CD4-positive, alpha-beta T cell treated with Interferon gamma for 1 hour (primary cell): ENCODE results near the gene OSBPL6.
"Not testable (repeated sequence)": the region's sequence is repeated elsewhere in the genome, so short reads cannot be mapped to it uniquely, and the experiment has no call there.

ENCODE experiments used
- DNase-seq: peaks from one replicate; pipeline ENCODE4 v3.0.0-alpha.2; 2020

Gene OSBPL6

DNA sequence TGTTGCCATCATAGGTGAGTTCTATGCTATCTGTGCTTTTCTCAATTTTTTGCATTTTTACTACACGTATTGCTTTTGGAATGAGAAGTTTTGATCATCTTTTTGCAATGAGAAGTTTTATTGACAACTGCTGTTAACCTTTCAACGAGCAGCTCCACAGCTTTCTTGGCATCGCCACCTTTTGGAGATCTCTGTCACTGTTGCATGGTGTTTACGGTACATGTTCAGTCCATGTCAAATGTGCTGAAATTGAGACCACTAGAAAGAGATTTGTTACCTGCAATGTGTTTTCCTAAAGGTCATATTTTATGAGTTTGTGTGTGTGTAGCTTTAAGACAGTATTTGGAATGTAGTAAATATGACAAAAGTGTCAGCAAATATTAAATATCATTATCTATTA, 120.8 kb downstream of the OSBPL6 start:
- DNase-seq = no peak

DNA sequence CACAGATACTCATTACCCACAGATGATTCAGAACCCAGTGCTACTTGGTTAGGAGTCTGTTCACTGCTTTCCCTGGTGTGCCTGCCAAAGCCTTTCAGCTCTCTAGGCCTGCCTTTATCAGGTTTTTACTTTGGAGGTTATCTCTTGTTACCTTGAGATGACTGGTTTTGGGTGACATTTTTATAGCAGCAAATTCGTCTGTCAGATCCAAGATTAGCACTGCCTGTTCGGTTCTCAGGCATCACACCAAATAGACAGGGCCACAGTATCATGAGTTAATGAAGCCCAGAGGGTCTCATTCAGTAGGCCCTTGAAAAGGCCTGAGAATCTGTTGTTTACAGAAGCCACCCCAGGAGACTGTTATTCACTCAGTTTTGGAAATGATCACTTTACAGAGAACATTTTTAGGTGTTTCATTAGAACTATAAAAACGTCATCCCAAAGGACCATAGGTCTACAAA, 121.2 kb downstream of the OSBPL6 start:
- no peak for DNase-seq

DNA sequence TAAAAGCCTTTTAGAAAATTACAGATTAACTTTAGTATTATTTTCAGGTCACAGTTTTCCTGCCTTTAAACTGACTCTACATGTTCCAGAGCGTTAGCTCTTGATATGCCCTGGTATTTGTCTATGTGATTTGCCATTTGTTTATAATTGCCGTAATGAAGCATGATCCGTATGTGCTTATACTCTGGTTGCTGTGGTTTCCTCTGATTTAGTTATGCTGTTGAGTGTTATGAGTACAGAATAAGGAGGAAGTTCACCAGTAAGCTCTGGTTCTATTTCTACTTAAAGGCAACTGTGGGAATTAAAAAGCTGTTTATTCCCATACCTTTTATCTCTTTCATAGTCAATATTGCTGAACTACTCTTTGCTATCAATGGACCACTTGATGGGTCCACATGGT, 123.5 kb downstream of the OSBPL6 start:
- no peak for DNase-seq

DNA sequence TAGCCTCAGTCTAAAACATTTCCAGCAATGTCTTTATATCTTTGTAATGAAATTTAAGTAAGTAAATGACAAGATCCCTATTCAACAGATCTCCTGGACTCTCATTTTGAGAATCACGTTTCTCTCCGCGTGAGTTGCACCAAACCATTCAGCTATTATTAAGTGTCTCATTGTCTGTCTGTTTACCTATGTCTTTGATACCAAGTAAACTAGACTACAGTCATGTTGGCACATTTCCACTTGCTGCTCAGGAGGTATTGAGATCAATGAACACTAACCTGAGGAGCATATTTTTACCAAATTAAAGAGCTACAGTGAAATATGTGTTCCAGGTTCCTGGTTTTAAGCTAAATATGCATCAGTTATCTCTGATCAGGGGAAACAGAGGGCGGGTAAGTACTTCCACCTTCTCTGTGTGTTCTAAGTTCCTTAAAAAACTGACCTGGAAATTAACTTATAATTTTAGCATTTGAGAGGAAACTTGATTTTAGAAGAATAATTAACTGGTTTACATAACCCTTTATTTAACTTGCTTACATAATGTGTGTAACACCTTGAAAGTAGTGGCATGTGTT, 125.8 kb downstream of the OSBPL6 start:
- DNase-seq = no peak

DNA sequence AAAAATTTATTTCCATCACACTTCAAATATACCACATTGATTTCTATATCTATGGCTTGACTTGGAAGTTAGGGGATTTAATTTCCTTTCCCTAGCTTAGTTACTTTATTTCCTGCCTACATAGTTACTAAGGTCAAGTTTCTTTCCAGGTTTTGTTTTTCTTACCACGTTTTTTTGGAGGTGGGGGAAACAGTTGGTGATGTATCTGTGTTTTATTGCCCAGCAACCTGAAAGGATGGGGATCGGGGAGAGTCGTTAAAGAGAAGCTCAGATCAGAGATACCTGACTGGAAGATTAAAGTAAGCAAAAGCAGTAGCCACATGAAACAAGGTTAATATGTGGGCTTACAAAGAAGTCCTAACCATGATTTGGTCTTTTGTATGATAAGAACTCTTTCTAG, 127.8 kb downstream of the OSBPL6 start:
- no peak for DNase-seq

DNA sequence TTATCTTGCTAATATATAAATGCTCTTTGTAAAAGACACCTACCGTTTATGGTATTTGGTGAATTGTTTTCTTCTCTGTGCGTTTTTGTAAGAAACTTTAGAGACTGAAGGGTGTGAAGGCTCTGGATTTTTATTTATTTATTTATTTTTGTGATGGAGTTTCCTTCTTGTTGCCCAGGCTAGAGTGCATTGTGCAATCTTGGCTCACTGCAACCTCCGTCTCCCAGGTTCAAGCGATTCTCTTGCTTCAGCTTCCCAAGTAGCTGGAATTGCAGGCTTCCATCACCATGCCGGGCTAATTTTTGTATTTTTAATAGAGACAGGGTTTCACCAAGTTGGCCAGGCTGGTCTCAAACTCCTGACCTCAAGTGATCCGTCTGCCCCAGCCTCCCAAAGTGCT, 129.0 kb downstream of the OSBPL6 start:
- DNase-seq = not testable (repeated sequence)

DNA sequence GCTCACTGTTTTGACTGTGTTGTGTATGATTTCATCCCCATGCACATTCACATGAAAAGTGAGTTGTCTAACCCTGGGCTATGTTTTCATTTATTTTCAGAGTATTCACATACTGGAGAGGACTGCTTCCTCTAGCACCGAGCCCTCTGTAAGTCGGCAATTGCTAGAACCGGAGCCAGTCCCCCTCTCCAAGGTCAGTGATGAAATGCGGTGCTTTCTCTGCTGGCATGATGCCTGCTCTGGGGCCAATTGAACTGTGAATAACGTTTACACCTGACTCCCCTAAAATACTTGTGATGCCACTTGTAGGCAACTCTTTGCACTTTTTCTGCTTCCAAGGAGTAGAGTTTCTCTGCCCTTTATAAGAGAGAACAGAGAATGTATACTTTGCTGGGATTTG, 129.8 kb downstream of the OSBPL6 start:
- no peak for DNase-seq

DNA sequence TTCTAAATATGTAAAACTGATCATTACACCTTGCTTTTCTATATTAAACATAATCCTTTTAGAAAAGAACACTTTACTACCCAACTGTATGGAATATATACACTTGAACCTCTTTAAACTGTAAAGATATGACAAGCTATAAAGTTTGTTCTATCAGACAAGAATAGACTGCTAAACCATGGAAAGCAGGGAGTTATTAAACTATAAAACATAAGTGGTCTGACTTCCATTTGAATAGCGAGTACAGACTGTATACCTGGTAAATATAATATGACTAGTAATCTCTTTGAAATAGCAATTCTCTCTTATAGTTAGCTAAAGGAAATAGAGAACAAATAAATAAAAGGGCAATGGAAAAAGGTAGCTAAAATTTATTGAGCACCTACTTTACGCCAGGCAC, 131.0 kb downstream of the OSBPL6 start:
- no peak for DNase-seq

DNA sequence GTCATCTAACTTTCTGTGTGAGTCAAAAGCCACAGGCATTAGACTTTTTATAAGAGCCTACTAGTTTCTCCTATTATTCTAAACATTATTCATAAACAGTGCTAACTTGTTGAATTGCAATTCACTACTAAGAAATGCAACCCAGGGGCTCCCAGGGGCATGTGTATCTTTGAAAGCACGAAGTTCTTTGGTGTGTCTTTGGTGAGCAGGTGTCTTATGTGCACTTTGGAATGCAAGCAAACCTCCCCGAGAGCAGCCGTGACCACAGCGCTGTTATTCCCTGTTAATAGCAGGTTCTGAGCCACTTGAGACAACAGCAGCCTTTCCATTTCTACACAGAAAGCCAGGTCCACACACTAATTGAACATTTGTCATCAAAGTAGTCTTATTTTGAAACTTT, 133.2 kb downstream of the OSBPL6 start:
- no peak for DNase-seq

DNA sequence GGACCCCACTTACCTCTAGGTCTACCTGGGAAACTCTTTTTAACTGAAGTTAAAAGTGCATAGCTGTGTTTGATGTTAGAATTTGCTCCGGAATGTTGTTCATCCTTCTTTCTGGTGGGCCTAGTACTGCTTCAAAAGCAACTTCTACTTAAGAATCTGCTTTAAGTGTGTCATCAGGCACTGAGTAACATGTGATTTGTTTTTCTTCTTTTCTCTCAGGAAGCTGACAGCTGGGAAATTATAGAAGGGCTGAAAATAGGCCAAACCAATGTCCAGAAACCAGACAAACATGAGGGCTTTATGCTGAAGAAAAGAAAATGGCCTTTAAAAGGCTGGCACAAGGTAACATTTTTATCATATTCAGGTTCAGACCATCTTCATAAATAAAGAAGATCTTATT, 133.7 kb downstream of the OSBPL6 start:
- no peak for DNase-seq

DNA sequence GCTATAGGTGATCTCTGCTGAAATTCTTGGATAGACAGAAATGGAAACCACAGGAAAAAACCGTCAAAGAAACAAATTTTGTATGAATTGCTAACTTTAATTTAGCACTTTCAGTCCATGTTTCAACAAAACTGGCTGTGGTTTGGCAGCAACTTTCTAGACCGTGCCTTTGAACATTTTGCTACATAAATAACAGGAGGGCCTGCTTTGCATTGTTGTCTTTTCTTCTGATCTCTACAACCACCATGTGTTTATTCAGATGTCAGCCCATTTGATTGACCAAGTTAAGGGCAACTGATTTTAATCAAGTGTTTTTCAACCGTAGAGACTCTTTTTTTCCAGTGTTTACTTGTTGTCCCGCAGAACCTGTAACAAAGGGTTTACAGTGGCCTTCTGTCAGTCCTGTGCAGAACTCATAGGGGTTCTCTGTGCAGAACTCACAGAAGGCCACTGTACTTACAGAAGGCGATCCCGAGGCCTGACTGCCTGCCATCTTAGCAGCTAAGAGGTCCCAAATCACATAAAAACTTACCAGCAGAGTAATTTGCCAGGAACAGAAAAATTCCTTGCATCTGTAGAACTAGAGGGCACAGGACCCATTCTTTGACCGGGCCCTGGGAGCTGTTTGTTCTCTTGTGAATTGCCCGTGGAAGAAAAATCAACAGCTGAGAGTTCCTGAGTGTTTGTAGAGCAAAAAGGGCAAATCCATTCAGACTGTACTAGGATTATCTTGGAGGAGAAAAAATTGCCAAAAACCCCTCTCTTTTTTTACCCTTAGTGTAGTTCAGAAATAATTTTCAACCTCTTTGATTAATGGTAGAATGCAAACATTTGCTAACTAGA, 136.1 kb downstream of the OSBPL6 start:
- no peak for DNase-seq

DNA sequence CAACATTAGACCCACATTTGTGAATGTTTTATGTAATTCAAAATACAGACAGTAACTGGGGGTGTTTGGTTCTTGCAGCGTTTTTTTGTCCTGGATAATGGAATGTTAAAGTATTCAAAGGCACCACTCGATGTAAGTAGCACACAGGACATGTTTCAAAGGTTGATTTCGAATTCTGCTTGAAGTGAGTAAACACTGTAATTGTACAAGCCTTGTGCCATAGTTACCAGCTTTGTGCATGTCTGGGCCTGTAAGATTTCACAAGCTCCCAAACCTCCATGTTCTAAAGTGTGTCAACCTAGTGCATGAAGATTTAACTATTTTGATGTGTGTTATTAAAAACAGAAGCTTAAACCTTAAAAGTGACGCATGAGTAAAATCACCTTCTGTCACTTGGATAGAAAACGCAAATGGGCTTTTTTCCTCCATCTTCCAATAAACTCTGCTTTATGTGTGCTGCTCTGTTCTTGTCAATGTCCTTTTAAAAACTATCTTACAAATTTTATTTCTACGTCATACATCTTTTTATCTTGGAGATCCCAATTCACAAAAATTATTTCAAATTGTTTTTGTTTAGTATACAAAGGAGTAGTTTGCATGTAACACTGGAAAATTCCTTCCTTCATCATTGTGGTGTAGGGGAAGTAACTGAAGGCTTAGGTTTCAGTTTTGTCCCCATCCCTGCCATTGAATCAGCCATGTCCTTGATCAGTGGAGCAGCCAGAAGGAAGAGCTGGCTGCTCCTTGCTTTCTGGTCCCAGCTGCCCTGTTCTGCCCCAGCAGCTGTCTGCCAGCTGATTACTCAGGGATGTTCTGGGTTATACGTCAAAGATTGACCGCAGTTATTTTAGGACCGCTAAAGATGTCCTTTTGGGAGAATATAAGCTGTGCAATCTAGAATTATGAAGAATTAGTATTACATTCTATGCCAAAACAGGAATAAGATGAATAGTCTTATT, 137.4 kb downstream of the OSBPL6 start:
- DNase-seq = no peak

DNA sequence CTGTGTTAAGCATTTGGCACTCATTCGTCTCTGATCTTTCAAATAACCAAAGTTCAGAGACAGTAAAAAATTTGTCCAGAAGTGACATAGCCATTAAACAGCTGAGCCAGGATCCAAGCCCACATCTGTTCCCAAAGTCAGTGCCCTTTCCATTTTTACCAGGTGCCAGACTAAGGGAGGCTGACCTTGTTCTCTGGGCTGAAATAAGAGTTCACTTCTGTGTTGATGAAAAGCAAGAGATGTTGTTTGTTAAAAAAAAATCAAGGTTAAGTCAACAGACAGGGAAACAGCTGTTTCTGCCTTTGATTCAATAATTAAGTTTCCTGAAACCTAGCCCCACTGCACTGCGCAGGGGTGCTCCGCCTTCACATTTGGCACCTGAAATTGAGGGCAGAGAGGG, 139.5 kb downstream of the OSBPL6 start:
- no peak for DNase-seq

DNA sequence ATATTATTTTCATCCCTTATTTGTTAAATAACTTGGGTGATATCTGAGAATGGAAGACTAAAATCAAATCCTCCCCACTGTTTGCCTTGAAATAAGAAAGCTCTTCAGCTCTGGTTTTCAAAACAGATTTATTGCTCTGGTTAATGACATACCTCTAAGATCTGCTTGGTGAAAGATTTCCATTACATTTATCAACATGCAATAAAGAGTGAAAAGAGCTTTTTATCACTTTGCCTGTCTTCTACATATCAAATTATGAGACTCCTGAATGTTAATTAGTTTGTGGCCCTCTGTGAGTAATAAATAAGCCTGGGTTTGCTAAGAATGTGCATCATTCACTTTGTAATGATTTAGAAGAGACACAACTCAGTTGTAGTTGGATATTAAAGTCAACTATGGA, 140.9 kb downstream of the OSBPL6 start:
- DNase-seq = no peak

DNA sequence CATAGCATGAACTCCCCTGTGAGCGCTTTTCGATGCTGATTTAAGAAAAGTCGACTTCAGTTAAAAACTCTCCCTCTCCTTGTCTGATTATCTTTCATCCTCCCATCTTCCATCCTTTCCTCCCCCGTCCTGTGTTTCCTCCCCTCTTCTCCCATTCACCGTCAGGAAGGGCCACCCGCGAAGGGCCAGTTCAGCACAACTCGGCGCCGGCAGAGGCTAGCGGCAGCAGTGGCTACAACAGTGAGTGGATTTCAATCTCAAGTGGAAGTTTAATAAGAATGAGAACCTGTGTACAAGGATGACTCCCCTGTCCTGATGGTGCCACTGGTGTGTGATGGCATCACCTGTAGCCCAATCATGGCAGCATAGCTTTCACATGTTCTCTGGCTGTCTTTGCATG, 149.8 kb downstream of the OSBPL6 start:
- DNase-seq = no peak

DNA sequence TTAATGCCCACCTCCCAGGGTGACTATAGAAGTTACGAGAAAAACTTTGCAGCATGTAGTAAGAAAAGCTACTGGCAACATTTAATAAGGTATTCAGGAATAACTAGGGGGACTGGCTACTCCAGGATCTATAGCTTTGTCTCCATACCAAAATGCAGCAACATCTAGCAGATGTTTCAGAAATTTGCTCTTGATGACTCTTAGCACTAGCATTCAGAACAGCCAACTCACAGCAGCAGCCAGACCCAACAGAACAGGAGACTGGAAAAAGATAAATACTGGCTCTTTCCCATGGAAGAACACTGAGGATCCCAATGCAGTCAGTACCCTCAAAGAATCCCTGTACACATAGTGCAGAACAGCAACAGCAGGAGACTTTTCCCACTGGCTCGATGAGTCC, 151.6 kb downstream of the OSBPL6 start:
- DNase-seq = no peak

DNA sequence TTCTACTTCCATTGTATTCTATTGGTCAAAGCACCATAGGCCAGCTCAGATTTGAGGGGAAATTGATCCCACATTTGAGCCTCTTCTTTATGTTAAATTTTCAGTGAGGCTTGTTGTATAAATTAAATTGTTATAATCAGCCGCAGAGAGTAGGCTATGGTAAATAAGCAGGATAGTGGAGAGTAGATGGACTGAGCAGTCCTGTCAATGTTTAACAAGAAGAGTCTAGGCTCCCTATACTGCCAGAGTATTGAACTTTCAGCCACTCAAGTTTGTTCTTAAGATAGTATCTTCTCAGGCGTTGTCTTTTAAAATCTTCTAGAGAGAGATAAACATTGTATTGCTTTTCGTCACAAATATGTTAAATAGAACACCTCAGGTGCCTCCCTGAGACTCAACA, 155.7 kb downstream of the OSBPL6 start:
- no peak for DNase-seq

DNA sequence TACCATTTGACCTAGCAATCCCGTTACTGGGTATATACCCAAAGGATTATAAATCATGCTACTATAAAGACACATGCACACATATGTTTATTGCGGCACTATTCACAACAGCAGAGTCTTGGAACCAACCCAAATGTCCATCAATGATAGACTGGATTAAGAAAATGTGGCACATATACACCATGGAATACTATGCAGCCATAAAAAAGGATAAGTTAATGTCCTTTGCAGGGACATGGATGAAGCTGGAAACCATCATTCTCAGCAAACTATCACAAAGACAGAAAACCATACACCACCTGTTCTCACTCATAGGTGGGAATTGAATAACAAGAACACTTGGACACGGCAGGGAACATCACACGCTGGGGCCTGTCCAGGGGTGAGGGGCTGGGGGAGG, 163.4 kb downstream of the OSBPL6 start:
- DNase-seq = not testable (repeated sequence)

DNA sequence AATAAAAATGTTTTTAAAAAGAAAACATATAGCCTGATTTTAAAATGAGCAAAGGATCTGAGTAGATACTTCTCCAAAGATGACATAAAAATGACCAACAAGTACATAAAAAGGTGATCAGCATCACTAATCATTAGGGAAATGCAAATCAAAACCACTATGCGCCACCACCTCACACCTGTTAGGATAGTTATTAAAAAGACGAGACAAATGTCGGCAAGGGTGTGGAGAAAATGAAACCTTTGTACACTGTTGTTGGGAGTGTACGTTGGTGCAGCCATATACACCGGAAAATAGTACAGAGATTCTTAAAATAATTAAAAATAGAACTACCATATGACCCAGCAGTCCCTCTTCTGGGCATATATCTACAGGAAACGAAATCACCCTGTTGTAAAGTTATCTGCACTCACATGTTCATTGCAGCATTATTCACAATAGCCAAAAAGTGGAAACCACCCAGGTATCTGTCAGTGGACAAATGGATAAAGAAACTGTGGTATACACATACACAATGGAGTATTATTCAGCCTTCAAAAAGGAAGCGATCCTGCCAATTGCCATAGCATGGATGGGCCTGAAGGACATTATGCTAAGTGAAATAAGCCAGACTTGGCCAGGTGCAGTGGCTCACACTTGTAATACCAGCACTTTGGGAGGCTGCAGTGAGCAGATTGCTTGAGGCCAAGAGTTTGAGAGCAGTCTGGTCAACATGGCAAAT, 165.0 kb downstream of the OSBPL6 start:
- DNase-seq = no peak

DNA sequence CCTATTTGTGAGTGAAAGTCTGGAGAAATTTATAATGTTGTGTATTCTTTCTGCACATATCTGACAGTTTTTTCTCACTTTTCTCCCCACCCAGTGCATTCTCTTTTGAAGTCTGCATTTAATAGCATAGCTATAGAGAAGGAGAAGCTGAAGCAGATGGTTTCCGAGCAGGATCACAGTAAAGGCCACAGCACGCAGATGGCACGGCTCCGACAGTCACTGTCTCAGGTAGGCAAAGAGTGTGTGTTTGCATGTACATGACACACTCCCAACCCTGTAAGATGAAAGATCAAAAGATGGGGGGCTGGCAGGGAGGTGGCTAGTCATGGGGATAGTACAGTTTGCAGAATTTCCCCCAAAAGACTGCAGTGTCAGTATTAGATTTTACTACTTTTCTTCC, 167.3 kb downstream of the OSBPL6 start:
- no peak for DNase-seq

DNA sequence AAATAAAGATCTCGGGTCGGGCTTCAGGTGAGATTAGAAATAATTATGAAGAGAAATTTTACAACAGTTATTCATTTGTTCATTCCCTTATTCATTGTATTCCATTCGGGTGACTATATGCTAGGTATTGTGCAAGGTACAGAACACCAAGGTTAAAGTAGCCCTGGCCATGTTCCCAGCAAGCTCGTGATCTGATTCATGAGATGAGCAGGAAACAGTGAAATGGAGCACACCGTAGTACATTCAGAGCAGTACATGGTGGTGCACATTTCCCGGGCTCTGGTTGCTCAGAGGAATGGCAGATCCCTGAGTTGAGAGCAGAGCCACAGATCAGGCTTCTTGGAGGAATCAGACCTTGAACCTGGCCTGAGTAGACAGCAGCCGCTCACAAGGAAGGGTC, 168.9 kb downstream of the OSBPL6 start:
- no peak for DNase-seq

DNA sequence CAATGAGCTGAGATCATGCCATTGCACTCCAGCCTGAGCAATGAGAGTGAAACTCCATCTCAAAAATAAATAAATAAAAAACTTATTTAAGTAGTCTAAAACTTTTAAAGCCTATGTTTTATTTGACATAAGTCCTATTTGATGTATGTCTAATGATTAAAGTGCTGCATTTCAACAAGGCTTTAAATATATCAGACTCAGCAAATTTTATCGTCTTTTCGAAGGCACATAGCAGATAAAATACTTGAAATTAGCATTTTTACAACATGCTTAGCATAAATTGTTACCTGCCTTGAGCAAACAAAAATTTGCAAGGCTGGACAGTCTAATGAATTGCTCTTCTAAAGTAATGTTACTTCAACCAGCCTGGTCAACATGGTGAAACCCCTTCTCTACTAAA, 170.8 kb downstream of the OSBPL6 start:
- no peak for DNase-seq

DNA sequence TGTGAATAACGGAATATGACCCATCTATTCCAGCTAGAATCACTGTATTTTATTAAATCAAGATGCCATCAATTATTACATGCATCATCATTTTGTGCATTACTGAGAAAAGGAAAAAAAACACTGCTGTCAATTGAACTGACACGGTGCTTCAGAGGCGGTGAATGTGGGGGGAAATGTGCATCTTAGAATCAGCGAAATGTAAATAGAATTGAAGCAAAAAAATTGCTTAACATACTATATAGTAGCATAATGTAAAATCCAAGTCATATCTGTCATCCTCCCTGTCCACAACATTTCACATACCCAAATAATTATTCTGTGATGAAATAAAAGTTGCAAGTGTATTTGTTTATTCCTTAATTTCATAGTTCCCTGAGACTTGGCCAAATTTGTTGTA, 172.1 kb downstream of the OSBPL6 start:
- DNase-seq = no peak
